H1 (cell line): ENCODE data around the gene RNF4.

ENCODE experiments used
- EZH2 ChIP-seq: fragments of 200-600 bp; sonication (generic); IDR thresholded peaks from 2 replicates; pipeline ENCODE4 v1.7.1; 2012; ENCODE audit warnings: low read depth, mild to moderate bottlenecking, moderate library complexity, low read length, inconsistent platforms; ENCODE audit not compliant: severe bottlenecking
- POLR2A ChIP-seq, 2 experiments: IDR thresholded peaks; 1 replicate in 1 of 2; 2 replicates in 1 of 2; pipeline ENCODE4 v1.6.1; 2011; ENCODE audit warnings: low read depth in 2 of 2, low read length in 2 of 2, mild to moderate bottlenecking in 2 of 2; ENCODE audit errors: control extremely low read depth in 1 of 2
- RNF2 ChIP-seq: fragments of 200-900, 300-1000 bp; sonication (generic); IDR thresholded peaks from 2 replicates; pipeline ENCODE4 v1.7.1; 2016; ENCODE audit warnings: borderline replicate concordance, low read depth, mild to moderate bottlenecking, antibody characterized with exemption, low read length; ENCODE audit not compliant: poor library complexity, severe bottlenecking; ENCODE audit errors: missing control alignments
- TF ChIP-seq, protein P1 (sequence below), 3 experiments: IDR thresholded peaks; 1 replicate in 2 of 3; 2 replicates in 1 of 3; pipeline versions ENCODE4 v1.5.1 to v1.6.1; 2011; ENCODE audit warnings: low read length in 3 of 3, mild to moderate bottlenecking in 3 of 3, inconsistent platforms in 2 of 3, low read depth in 1 of 3, moderate library complexity in 1 of 3; ENCODE audit not compliant: insufficient read depth in 1 of 3; ENCODE audit errors: control extremely low read depth in 1 of 3

DNA sequence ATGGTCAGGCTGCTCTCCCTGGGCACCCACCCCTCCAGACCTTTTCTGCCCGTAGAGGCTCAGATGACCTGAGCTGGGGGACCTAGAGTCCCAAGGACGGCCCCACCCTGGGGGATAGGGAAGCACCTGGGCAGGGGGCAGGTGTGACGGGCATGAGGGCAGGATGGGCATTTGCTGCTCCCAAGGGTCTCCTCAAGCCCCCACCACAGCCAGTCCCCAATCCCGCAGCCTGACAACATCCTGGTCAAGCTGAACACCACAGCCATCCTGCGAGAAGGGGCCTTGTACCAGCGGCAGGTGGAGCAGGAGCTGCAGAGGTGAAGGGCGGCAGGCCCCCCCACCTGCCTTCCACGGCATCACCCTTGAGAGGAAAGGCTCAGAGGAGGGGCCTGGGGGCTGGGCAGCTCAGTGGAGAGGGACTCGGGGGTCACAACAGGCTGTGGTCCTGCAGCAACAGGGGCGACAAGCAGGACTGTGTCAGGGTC lies 17.8 kb upstream of the RNF4 start:
- TF ChIP-seq, protein P1, sequence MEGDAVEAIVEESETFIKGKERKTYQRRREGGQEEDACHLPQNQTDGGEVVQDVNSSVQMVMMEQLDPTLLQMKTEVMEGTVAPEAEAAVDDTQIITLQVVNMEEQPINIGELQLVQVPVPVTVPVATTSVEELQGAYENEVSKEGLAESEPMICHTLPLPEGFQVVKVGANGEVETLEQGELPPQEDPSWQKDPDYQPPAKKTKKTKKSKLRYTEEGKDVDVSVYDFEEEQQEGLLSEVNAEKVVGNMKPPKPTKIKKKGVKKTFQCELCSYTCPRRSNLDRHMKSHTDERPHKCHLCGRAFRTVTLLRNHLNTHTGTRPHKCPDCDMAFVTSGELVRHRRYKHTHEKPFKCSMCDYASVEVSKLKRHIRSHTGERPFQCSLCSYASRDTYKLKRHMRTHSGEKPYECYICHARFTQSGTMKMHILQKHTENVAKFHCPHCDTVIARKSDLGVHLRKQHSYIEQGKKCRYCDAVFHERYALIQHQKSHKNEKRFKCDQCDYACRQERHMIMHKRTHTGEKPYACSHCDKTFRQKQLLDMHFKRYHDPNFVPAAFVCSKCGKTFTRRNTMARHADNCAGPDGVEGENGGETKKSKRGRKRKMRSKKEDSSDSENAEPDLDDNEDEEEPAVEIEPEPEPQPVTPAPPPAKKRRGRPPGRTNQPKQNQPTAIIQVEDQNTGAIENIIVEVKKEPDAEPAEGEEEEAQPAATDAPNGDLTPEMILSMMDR (IDR thresholded peaks at IDR 0.05; ENCODE audit: control extremely low read depth in 1 of 3, insufficient read depth in 1 of 3, low read depth in 1 of 3, low read length in 3 of 3) = no peak
- TF ChIP-seq EZH2 (no peak), POLR2A (IDR thresholded peaks at IDR 0.05; ENCODE audit: control extremely low read depth in 1 of 2, low read depth in 2 of 2, low read length in 2 of 2) (no peak), RNF2 (no peak)
